GM19023 (cell line): ENCODE measurements around the gene CDH13.

Source experiments
- ATAC-seq: cut with Tn5 transposase; IDR thresholded peaks from one replicate; pipeline ENCODE4 v1.9.1; 2021; ENCODE audit warnings: mild to moderate bottlenecking, moderate library complexity; ENCODE audit not compliant: unreplicated experiment

CDH13 gene

DNA sequence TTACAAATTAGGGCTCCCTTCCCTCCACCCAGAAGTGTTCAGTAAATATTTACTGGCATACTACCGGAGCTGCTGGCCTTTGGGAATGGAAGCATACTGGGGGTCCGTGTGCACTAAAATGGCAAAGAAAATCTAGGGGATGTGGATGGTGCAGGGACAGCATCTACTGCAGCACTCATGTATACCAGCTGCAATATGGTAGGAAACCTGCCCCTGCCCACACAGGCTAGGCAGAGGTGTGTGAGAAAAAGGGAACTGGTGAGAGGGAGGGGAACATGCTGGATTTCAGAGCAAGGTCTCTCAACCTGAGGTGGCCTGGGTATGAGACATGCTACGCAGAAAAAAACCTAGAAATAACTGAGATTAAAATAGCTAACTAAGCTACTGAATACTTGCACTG is 145.4 kb downstream of the CDH13 start:
- no peak for ATAC-seq

GRCh38 chr16:82773018-82773417 is 146.2 kb downstream of the CDH13 start:
- no peak for ATAC-seq

DNA sequence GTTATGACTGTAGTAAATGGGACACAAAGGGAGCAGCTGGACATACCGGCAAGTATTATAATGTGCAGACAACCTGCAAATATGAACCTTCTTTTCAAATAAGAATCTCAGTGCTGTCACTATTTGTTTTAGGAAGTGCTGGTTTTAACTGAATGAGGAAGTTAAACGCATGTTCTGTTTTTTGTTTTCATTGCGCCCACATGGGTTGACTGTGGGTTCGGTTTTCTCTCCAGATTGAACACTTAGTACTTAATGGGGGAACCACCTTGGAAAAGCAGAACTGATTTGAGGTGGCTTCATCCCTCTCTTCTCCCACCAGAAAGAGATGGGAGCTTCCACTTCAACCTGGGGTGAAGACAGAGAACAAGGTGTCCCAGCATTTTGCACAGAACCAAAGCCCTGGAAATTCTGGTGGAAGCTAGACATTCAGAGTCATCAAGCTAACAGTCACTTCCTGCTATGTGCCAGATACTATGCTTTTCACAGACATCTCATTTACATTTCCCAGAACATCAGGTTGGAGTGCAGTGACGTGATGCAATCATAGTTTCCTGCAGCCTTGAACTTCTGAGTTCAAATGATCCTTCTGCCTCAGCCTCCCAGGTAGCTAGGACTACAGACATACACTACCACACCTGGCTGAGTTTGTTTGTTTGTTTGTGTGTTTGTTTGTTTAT is 149.8 kb downstream of the CDH13 start:
- ATAC-seq = no peak

- no peak for ATAC-seq
Measured at GRCh38 chr16:82782715-82783251, 156.0 kb downstream of the CDH13 start.

DNA sequence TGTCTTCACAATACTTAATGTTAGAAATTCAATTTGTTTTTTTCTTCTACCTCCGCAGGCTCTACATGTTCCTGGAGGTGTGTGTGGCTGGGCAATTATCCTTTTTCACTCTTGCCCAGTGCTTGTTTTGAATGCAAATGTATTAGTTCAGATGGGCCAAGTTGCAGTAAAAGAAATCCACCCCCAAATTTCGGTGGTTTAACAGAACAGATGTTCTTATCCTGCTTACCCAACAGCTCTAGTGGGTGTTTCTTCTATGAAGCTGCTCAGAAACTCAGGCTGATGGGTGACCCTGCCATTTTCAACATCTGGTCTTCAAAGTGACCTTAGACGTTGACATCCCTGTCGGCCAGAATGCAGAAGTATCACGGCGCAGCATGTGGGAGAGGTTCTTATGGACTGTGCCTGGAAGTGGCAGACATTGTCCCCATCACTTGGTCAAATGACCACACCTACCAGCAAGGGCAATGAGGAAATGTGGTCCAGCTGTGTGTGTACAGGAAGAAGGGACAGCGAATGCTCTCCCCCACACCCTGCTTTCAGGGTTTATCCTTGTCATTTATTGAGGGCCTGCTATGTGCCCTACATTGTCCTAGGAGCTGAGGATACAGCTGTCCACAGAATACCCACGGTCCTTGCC is 157.3 kb downstream of the CDH13 start:
- ATAC-seq = peak; percentile 77

GRCh38 chr16:82784573-82784968 is 157.8 kb downstream of the CDH13 start:
- no peak for ATAC-seq

DNA sequence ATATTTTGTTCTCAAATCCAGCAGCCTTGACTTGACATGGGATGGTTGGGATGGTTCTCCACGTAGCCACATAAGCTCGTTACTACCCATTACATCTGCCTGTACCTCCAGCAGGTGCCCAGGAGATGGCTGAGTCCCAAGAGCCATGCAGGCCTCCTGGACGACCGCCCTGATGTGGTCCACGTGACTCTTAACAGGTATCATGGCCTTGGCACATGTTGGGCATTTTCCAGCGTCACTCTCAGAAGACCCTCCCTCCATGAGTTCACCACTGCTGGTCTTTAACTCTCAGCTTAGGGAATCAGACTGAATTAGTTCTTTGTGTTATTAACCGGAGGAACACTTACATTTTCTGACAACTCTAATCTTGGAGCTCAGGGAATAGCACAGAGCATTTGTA is 161.5 kb downstream of the CDH13 start:
- no peak for ATAC-seq

- ATAC-seq = no peak
Measured at GRCh38 chr16:82788919-82789318, 162.2 kb downstream of the CDH13 start.

DNA sequence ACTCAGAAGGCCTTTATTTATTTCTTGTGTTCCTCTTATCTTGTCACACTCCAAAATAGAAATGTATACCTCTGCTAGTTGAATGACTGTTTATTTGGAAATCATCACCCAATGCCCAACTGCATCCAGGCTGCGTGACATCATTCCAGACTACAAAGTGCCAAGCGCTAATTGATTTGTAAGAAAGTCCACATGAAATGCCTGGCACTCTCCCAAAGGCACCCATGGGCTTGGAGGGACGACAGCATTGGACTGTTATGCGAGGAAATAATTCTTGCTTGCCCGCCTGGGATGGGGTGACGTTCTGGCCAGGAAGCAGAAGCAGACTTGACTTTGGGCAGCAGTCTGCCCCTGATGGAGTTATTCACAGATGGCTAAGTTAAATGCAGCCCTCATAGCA is 165.9 kb downstream of the CDH13 start:
- ATAC-seq = no peak

GRCh38 chr16:82793528-82794245 is 166.9 kb downstream of the CDH13 start:
- ATAC-seq = no peak

- no peak for ATAC-seq
Measured at GRCh38 chr16:82796047-82796446, 169.3 kb downstream of the CDH13 start.

DNA sequence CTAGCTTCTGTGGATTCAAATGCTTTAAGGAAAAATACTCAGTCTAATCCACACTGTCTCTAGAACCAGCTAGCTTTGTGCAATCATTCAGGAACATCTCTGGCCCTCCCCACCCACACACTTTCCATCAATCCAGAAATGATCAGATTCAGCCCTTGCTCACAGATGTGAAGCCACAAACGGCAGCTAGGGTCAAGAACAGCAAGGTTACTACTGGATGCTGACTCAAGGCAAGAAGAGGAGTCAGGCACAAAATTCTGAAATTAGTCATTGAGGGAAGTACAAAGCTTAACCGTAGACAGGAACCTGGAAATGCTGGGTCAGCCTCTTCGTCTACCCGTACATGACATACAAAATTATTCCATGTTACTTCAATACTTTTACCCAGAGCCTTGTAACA is 174.6 kb downstream of the CDH13 start:
- ATAC-seq = no peak

DNA sequence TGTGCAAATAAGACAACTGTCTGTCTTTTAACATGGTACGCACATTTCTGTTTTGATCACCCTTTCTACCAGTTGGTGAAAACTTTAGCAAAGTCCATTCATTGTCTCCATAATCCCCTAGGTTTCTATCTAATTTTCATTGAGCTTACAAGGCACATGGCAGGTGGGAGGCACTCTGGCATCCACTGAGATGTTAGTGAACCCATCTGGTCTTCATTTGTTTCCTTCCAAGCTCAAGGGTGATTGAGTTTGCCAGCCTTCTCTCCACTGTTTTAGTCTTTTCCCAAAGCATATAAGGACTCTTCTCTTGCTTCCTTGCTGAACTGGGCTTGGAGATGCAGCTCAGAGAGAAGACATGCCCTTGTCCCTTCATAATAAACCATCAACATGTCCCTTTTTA is 179.1 kb downstream of the CDH13 start:
- no peak for ATAC-seq

DNA sequence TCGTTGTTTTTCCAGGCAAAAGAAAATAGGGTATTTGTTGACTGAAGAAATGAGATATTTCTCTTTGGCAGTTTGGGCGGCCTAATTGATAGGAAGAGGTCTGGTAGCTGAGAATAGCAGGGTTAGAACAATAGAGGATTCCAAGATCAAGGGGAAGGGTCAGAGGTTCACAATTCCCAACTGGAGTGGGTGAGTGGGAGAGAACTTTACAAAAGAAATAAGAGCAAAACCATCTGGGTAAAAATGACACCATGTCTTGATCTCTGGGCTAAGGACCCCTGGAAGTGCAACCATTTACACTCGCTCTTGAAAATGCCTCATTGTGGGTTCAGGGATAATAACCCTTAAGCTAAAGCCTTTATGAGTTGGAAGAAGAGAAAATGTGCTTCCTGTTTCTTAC is 180.5 kb downstream of the CDH13 start:
- ATAC-seq = no peak

GRCh38 chr16:82808036-82808435 is 181.3 kb downstream of the CDH13 start:
- ATAC-seq = no peak

DNA sequence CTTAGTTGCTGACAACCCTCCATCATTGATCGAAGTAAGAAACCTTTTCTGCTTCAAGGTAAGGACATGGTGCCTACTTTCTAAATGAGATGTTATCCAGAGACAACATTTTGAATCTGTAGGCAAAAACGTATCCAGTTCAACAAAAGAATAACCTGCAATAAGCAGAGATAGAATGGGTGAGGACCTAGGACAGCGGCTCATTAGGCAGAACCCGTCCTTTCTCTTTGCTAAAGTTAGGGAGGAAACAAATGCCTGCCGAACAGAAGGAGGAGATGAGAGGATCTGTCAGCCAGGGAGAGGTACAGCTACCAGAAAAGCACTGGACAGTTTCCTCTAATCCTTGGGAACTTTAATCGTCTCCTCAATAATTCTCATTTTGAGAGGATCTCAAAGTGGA is 183.3 kb downstream of the CDH13 start:
- ATAC-seq = no peak

GRCh38 chr16:82814059-82814458 is 187.3 kb downstream of the CDH13 start:
- no peak for ATAC-seq

- no peak for ATAC-seq
Measured at GRCh38 chr16:82819286-82819685, 192.5 kb downstream of the CDH13 start.

- no peak for ATAC-seq
Measured at GRCh38 chr16:82820855-82821254, 194.1 kb downstream of the CDH13 start.

GRCh38 chr16:82824408-82824807 is 197.6 kb downstream of the CDH13 start:
- ATAC-seq = no peak

DNA sequence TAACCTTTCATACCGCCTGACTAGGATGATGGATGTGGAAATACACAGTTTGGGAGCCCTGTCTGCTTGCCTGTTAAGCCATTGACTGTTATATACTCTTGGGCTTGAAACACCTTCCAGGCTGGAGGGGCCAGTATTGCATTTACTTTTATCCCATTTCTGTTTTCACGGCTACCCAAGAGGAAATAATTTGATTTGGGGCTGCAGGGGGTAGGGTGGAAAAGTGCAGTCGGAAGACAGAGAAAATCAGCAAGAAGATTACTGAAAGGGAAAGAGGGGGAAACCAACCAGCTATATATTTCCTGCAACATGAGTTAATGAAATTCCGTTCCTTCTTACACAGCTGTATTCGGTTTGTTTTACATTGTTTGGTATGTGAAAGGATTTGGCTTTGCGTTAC is 202.5 kb downstream of the CDH13 start:
- ATAC-seq = no peak

GRCh38 chr16:82830944-82831343 is 204.2 kb downstream of the CDH13 start:
- no peak for ATAC-seq
